Large intestine (tissue), 3 donors: Measurements from ENCODE around the gene USP50. TPM values are rescaled to one million over a fixed set of nuclear protein-coding genes. Genes with fewer than 3 reads are reported as not detected.
"Not testable (repeated sequence)": the region's sequence is repeated elsewhere in the genome, so short reads cannot be mapped to it uniquely, and the experiment has no call there.

Experiments used
- DNase-seq, 2 donors: peaks; one replicate each; pipeline versions ENCODE4 v3.0.0 to v3.0.0-alpha.2; 2013
- H3K27ac ChIP-seq: one replicate; pipeline ENCODE4 v1.5.1; 2013; ENCODE audit warnings: low read length
- H3K27me3 ChIP-seq: 2 replicates; pipeline ENCODE4 v1.6.1; 2013; ENCODE audit warnings: low read length; ENCODE audit not compliant: control insufficient read depth, insufficient read depth
- H3K36me3 ChIP-seq: 2 replicates; pipeline ENCODE4 v1.6.1; 2013; ENCODE audit warnings: low read length; ENCODE audit not compliant: control insufficient read depth, insufficient read depth
- H3K4me1 ChIP-seq: one replicate; pipeline ENCODE4 v1.6.1; 2013; ENCODE audit warnings: low read length; ENCODE audit not compliant: control insufficient read depth, insufficient read depth
- H3K4me3 ChIP-seq: one replicate; pipeline ENCODE4 v1.5.1; 2013; ENCODE audit warnings: low read length
- H3K9me3 ChIP-seq: one replicate; pipeline ENCODE4 v1.6.1; 2013; ENCODE audit warnings: mild to moderate bottlenecking, low read depth, low read length, moderate library complexity; ENCODE audit not compliant: control insufficient read depth
- WGBS: methylation state at CpG from one replicate; pipeline ENCODE4 v1.1.5; 2013; ENCODE audit warnings: low lambda C conversion rate; ENCODE audit not compliant: insufficient coverage; 5-methylcytosine and 5-hydroxymethylcytosine counted together
- polyA plus RNA-seq: library from polyadenylated mRNA; unstranded; fragments of 120-200 nt; gene quantifications from one replicate; pipeline ENCODE4 v1.2.1, GENCODE V29; 2013

Gene USP50
- polyA plus RNA-seq, 1 donor, result 0.13 TPM

GRCh38 chr15:50506121-50506520 lies 40.3 kb downstream of the USP50 start:
- no CpG with 5 or more reads among the region's 8 CpGs for WGBS
- H3K4me1 ChIP-seq, result no peaks in the 10 kb centered on the region
- no peak overlapping the region for H3K4me3 ChIP-seq
- H3K36me3 ChIP-seq, result peaks cover 20% of the 10 kb centered on the region
- no peaks in the 10 kb centered on the region for H3K27me3 ChIP-seq
- no peak for DNase-seq
- H3K27ac ChIP-seq, result no peak overlapping the region
- H3K9me3 ChIP-seq, result no peaks in the 10 kb centered on the region

DNA sequence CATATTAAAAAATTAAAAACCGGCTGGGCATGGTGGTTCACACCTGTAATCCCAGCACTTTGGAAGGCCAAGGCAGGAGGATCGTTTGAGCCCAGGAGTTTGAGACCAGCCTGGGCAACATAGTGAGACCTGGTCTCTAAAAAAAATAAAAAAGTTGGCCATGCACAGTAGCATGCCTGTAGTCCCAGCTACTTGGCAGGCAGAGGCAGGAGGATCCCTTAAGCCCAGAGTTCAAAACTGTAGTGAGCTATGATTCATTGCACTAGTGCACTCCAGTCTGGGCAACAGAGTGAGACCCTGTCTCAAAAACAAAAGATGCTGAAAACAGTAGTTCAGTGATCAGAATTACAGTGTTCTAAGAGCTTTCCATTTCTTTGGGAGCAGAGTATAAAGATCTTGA lies 40.8 kb downstream of the USP50 start:
- H3K4me1 ChIP-seq, H3K27me3 ChIP-seq, DNase-seq, H3K4me3 ChIP-seq, H3K9me3 ChIP-seq, H3K27ac ChIP-seq: not testable (repeated sequence)
- WGBS, result no CpG with 5 or more reads among the region's 2 CpGs
- peaks cover 24% of the 10 kb centered on the region for H3K36me3 ChIP-seq

- no peaks in the 10 kb centered on the region for H3K9me3 ChIP-seq
- WGBS, result 100% methylated on average over 2 of the region's 7 CpGs
- DNase-seq, result no peak
- H3K36me3 ChIP-seq, result peaks cover 43% of the 10 kb centered on the region
- H3K27me3 ChIP-seq, result no peaks in the 10 kb centered on the region
- no peaks in the 10 kb centered on the region for H3K4me1 ChIP-seq
- no peak overlapping the region for H3K4me3 ChIP-seq
- no peak overlapping the region for H3K27ac ChIP-seq
Observed at GRCh38 chr15:50503144-50503543, 43.3 kb downstream of the USP50 start.

- H3K9me3 ChIP-seq, result no peaks in the 10 kb centered on the region
- no peak overlapping the region for H3K4me3 ChIP-seq
- peaks cover 48% of the 10 kb centered on the region for H3K36me3 ChIP-seq
- H3K27me3 ChIP-seq, result no peaks in the 10 kb centered on the region
- no peak overlapping the region for H3K27ac ChIP-seq
- no peak for DNase-seq
- no CpG with 5 or more reads among the region's 4 CpGs for WGBS
- H3K4me1 ChIP-seq, result no peaks in the 10 kb centered on the region
Observed at GRCh38 chr15:50501815-50502214, 44.7 kb downstream of the USP50 start.

GRCh38 chr15:50500352-50500751 lies 46.1 kb downstream of the USP50 start:
- no peaks in the 10 kb centered on the region for H3K4me1 ChIP-seq
- H3K27me3 ChIP-seq, result no peaks in the 10 kb centered on the region
- WGBS, result 83% methylated on average over 2 of the region's 3 CpGs
- no peaks in the 10 kb centered on the region for H3K9me3 ChIP-seq
- H3K4me3 ChIP-seq, result no peak overlapping the region
- H3K27ac ChIP-seq, result no peak overlapping the region
- DNase-seq, result no peak
- H3K36me3 ChIP-seq, result peaks cover 60% of the 10 kb centered on the region

DNA sequence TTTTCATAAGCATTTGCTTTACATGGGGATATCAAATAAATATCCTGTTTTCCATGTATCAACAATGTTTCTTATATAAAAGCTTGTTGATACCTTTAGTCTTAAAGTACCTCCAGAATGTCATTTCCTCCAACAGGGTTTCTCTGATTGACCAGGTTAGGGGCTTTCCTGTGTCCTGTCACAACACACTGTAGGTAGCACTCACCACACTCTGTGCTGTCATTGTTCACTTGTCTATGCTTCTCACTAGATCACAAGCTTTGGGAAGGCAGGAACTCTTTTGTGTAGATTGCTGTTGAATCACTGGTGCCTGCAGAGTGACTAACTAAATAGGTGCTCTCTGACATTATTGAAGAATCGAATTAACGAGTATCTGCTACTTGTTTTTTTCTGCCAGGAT lies 49.8 kb downstream of the USP50 start:
- Histone ChIP-seq H3K36me3 (peaks cover 76% of the 10 kb centered on the region), H3K4me3 (no peak overlapping the region), H3K4me1 (no peaks in the 10 kb centered on the region), H3K27ac (no peak overlapping the region), H3K27me3 (no peaks in the 10 kb centered on the region), H3K9me3 (no peaks in the 10 kb centered on the region)
- WGBS, result no CpG with 5 or more reads among the region's 2 CpGs
- no peak for DNase-seq

DNA sequence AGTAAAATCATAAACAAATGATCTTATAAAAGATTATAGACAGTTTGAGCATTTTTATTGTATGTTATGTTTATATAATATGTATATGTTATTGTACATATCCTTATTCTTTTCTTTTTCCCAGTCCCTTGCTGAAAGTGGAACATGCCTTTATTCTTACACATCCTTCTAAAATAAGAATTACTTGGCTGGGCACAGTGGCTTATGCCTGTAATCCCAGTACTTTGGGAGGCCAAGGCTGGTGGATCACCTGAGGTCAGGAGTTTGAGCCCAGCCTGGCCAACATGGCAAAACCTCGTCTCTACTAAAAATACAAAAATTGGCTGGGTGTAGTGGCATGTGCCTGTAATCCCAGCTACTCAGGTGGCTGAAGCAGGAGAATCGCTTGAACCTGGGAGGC lies 51.9 kb downstream of the USP50 start:
- not testable (repeated sequence) for H3K27me3 ChIP-seq, H3K27ac ChIP-seq, H3K4me3 ChIP-seq, H3K9me3 ChIP-seq, H3K4me1 ChIP-seq, DNase-seq
- WGBS, result no CpG with 5 or more reads among the region's 2 CpGs
- H3K36me3 ChIP-seq, result peaks cover 77% of the 10 kb centered on the region

GRCh38 chr15:50493625-50494024 lies 52.8 kb downstream of the USP50 start:
- H3K27me3 ChIP-seq, result no peaks in the 10 kb centered on the region
- H3K9me3 ChIP-seq, result no peaks in the 10 kb centered on the region
- no peaks in the 10 kb centered on the region for H3K4me1 ChIP-seq
- H3K4me3 ChIP-seq, result no peak overlapping the region
- WGBS, result 100% methylated on average over 1 of the region's 3 CpGs
- no peak overlapping the region for H3K27ac ChIP-seq
- DNase-seq, result no peak
- peaks cover 74% of the 10 kb centered on the region for H3K36me3 ChIP-seq

- Histone ChIP-seq H3K9me3 (no peaks in the 10 kb centered on the region), H3K27ac (no peak overlapping the region), H3K4me3 (no peak overlapping the region), H3K27me3 (no peaks in the 10 kb centered on the region), H3K36me3 (peaks cover 60% of the 10 kb centered on the region), H3K4me1 (no peaks in the 10 kb centered on the region)
- DNase-seq, result no peak
Observed at GRCh38 chr15:50487287-50487686, 59.2 kb downstream of the USP50 start.

DNA sequence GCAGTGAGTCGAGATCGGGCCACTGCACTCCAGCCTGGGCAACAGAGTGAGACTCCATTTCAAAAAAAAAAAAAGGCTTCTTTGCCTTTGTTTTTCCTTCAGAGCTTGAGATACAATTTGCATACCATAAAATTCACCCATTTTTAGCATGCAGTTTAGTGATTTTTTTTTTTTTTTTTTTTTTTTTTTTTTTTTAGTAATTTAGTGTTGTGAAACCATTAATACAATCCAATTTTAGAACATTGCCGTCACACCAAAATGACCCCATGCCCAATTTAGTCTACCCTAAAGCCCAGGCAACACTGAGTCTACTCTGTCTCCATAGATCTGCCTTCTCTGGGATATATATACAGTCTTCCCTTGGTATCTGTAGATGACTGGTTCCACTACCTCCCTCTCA lies 61.1 kb downstream of the USP50 start:
- Histone ChIP-seq H3K27me3 (no peaks in the 10 kb centered on the region), H3K4me1 (no peaks in the 10 kb centered on the region), H3K9me3 (no peaks in the 10 kb centered on the region), H3K4me3 (no peak overlapping the region), H3K36me3 (peaks cover 57% of the 10 kb centered on the region), H3K27ac (no peak overlapping the region)
- no peak for DNase-seq
- WGBS, result no CpG with 5 or more reads among the region's 3 CpGs

- 100% methylated on average over 1 of the region's 1 CpG for WGBS
- H3K36me3 ChIP-seq, result peaks cover 57% of the 10 kb centered on the region
Observed at GRCh38 chr15:50484781-50485180, 61.7 kb downstream of the USP50 start.

More at GRCh38 chr15:50484781-50485180, 61.7 kb downstream of the USP50 start:
- H3K27ac ChIP-seq, result no peak overlapping the region
- no peak for DNase-seq
- H3K4me1 ChIP-seq, result no peaks in the 10 kb centered on the region
- H3K4me3 ChIP-seq, result no peak overlapping the region
- H3K9me3 ChIP-seq, result no peaks in the 10 kb centered on the region
- no peaks in the 10 kb centered on the region for H3K27me3 ChIP-seq
